NCI-H2227 treated with DMSO at 0.1 percent for 48 hours (cell line): ENCODE data around the gene RAB43.

Experiments used
- DNase-seq: peaks from one replicate; lab custom pipeline; 2025; lab: John Stamatoyannopoulos, UW

The RAB43 gene

DNA sequence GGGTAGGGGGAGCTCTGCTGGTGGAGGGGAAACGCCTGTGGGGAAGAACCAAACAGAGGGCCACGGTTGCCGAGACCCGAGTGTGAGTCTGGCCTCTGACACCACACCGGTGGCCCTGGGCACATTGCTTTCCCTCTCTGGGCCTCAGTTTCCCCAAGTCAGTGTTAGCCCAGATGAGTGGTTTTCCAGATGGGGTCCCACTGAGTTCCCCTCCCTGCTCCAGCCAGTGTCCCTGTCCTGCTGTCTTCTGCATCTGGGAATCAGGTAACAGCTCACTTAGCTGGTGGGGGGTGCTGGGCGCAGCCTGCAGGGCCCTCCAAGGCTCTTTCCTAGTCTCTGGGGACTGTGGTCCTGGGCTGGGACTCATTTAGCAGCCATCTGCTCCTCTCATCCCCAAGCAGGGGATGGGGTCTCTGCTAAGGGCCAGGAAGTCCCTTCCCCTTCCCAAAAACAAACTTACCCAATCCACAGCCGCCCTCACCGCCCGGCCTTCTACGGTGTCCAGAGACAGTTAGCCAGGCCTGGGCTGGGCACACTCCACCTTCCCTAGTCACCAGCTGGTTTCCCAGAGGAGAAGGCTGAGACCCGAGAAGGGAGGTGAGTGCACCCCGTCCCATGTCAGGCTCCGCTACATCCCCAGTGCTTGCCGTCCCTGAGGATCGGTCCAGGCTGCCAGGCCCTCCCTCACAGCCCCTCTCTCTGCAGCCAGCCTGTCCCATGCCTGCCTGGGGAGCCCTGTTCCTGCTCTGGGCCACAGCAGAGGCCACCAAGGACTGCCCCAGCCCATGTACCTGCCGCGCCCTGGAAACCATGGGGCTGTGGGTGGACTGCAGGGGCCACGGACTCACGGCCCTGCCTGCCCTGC, 60.3 kb downstream of the RAB43 start:
- no peak for DNase-seq

DNA sequence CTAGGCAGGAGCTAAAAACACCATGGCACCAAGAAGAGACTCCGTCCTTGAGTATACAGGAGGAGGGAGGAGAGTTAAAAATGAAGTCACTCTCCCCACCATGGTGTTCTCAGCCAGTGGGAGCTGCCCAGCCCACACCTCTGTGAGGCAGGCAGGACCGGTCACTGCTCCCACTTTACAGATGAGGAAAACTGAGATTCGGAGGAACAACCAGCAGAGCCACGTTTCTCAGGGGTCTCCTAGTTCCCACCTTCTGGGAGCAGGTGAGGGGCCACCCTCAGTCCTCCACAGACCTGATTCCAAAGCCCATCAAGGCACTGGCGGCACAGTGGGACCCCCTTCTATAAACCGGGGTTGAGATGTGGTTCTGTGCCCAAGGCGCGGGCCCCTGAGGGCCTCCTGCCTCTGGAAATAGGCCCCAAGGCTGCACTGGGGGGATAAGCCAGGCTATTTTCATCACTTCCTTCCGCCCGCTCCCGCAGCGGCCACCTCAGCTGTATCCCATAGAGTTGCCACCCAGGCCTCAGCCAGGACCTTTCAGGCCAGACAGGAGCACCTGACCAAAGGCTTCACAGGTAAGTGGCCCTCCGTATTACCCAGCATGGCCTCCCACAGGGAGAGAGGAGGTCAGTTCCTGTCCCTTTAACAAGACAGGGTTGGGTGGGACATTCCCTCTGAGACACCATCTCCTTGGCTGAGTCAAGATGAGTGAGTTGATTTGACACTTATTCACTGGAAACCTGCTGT, 61.2 kb downstream of the RAB43 start, which contains the start of gene GP9:
Gene GP9 (plus strand): TSS at position 504 of the 747 bp plus-strand sequence. CDS start 961 bp downstream, outside the sequence.
- no peak for DNase-seq

DNA sequence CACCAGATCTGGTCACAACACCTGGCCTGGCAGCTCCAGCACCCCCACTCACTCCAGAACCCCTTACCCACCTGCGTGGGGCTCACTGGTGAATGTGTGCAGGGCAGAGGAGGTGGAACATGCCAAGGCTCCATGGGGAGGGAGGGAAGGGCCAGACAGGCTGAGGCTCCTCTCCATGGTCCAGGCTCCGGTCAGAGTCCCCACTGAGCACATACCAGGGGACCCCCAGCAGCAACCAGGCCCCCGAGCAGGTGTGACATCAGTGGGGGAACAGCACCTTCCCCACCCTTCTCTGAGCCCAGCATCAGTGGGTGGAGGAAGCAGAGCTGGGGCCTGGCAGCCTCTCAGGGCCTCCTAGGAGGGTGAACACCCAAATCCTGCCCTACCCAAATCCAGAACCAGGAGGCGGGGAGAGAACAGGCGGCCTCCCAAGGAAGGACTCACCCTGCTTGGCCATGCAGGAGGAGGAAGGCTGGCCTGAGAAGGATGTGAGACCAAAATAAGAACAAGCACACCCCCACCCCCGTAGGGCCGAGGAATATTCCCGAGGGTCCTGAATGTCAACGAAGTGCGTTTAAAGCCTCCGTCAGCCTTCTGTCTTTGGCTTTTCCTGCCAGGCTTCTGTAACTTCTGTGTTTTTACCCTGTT, 62.2 kb downstream of the RAB43 start:
- no peak for DNase-seq

DNA sequence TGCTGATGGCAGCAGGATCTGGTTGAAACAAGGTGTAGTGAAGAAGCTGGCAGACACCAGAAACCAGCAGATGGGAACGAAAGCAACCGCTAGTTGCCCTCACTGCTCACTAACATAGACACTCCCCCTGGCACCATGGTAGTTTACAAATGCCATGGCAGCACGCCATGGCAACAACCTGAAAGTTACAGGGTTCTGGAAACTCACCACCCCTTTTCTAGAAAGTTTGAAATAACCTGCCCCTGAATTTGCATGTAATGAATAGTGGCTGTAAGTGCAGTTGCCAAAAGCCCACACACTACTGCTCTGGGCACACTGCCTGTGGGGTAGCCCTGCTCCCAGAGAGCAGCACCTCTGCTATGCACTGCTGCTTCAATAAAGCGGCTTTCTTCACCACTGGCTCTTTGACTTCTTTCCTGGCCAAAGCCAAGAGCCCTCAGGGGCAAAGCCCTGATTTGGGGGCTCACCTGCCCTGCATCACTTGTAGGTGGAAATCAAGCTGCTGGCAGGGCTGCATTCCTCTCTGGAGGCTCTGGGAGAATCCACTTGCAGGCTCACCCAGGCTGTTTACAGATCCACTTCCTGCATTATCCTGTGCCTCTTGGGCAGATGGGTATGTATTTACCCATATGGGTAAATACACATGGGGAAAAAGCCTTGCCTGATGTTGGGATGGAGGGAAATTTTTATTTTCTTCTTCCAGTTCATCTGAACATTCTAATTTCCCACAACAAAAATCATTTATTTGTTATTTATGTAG, 63.0 kb downstream of the RAB43 start:
- DNase-seq, result no peak

DNA sequence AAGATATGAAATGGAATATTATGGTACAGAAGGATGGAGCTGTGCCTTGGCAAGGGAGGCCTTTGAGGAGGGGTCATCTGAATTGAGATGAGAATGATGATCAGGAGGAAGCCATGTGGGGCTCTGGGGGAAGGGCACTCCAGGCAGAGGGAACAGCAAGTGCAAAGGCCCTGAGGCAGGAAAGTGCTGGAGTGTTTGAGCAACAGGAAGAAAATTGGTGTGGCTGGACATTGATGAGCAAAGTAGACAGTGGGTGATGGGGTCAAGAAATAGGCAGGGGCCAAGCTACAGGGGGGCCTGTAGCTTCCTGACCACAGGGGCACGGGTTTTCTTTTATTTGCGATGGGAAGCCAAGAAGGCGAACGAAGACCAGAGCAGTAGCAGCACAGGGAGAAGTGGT, 64.4 kb downstream of the RAB43 start:
- DNase-seq, result no peak

DNA sequence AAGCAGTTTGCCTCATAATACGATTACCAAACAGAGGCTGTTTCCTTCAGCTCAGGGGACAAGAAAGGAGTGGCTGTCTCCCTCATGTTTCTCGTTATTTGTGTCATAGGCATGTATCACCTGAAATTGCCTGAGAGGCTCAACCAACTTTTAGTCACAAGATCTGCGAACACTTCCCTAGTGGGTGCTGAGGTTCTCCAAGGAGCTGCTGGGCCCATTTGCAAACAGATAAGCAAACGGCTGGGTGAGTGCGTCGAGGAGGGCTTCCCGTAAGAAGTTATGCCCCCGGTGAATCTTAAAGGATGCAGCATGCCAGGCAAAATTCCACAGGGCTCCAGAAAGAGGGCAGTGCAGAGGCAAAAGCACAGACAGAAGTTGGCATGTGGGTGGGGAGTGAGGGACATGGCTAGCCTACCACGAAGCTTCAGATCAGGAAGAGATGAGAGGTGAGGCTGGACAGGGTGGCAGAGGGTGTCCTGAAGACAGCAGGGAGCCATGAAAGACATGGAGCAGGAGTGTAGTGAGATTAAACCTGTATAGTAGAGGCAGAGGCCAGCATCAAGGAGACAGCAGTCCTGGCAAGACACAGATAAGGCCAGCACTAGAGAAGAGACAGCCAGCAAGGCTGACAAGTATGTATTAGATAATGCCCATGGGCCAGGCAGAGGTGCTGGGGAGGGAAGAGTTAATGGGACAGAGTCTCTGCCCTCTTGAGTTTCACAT, 65.0 kb downstream of the RAB43 start:
- no peak for DNase-seq

DNA sequence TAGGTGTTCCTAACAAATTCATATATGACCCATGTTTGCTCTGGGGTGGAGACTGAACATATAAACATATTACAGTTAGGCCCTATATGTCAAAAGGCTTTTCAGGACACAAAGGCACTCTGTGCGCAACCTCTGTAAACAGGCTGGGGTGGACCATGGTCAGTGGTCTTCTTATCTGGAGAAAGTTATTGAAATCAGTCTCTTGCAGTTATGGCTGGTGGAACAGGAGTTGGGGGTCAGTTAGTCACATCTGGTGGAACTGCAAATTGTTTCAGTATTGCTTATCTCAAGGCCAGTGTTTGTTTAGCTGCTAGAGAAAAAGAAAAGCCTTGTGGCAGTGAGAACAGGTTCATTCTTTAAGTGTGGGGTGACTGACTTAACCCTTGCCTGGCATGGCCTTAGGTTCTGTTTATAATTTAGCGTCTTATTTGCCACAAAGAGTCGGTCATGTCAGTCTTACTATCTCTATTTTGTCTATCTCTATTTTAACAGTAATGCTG, 66.9 kb downstream of the RAB43 start:
- DNase-seq, result no peak

DNA sequence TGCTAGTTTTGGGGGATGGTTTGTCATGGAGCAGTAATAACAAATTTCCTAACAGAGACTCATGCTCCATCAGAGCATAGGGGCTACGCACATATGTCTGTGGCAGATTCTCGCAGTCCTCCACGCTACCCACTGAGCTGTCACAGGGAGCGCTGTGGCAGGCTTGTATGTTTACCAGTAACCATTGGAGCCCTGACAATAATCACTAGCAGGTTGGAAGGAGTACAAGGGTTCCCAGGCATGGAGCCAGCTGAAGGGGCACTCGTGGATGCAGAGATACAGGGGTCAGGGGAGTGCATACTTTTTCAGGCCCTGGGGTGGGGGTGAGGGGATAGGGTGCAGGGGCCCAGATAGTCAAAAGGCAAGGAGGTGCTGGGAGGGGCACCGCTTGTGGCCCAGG, 68.9 kb downstream of the RAB43 start:
- DNase-seq, result no peak

DNA sequence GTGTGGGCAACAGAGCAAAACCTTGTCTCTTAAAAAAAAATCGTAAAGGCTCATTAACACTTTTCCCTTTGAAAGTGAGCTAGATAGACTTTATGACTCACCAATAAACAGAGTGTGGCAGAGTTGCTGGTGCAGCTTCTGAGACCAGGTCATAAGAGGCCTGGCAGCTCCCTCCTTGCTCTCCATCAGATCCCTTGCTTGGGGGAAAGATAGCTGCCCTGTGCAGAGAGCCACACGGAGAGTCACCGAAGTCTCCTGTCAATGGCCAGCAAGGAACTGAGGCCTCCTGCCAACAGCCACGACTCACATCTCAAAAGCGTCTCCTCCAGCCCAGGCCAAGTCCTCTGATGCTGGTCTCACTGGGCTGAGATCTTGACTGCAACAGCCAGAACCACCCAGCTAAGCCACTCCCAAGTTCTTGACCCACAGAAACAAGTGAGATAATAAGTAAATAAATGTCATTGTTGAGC, 69.7 kb downstream of the RAB43 start:
- DNase-seq, result no peak

DNA sequence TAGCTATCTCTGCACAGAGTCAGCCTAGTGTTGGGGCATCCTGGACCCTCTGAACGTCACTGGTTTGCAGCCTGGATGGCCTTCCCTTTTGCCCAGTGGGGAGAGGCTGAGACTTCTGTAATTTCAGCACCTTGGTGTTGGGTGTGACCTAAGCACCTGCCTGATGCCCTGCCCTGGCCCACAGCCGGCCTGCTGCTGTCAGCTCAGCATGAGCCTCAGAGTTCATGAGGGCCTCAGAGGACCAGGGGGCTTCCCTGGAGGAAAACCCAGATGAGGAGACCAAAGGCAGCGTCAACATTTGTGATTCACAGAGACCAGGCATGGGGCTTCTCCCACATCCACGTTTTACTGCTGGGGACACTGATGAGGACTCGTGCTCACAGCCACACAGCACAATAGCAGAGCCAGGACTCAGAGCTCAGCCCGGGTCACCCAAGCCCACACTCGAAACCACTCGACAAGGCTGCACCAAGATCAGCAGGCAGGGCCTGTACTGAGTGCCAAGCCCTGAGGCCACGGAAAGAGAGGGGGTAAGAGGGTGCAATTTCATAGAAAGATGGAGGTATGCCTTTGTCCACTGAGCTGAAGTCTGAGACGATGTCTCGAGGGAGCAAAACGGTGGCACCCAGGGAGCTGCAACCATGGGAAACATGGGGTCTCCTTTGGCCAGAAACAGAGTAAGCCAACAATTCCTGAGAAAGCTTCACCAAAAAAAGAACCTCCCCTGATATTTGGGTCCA, 70.9 kb downstream of the RAB43 start:
- no peak for DNase-seq

DNA sequence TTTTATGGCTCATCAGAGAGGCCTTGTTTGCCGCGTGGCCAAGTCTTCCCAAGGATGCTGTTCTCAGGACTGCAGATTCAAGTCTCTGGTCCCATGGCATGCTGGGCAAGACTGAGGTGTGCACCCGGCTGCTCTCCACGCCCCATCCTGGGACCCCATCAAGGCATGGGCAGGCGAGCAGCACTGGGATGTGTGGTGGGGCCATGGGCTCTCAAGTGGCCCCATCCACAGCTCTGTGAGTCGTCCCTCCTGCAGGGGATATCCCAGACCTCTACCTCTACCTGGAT, 74.1 kb downstream of the RAB43 start:
- no peak for DNase-seq

DNA sequence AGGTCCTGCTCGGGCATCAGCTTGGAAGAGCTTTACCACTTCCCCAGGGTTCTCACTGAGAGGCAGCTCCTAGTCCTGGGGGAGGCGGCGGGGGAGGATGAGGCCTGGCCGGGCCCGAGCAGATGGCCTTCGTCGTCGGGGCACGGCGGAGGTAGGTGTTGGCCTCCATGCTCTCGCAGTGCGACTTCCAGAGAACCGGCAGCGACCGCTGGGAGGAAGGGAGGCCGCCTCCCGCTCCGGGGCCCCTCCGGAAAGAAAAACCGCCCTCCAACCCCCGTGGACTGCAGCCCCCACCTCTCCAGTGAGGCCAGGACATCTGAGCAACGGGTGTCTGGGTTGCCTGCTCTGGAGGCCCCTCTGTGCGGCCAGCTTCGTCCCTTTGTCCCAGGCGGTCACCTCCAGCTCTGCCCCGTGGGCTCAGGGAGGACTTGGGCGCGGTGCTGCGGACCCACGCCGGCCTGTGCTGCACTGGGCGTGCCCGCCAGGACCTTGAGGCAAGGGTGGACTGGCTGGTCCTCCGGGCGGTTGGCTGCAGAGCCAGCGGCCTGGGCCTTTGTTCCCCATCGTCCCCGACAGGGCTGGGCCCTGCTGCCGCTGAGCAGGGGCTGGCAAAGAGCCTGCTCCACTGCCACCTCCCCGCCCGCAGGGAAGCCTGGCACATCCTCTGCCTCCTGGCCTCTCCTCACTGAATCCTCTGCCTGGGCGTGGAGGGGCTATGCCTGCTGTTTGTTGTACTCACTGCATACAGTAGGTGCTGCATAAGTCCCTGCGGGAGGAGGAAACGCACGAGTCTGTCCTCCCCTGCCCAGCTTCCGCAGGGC, 74.7 kb downstream of the RAB43 start:
- DNase-seq, result no peak

DNA sequence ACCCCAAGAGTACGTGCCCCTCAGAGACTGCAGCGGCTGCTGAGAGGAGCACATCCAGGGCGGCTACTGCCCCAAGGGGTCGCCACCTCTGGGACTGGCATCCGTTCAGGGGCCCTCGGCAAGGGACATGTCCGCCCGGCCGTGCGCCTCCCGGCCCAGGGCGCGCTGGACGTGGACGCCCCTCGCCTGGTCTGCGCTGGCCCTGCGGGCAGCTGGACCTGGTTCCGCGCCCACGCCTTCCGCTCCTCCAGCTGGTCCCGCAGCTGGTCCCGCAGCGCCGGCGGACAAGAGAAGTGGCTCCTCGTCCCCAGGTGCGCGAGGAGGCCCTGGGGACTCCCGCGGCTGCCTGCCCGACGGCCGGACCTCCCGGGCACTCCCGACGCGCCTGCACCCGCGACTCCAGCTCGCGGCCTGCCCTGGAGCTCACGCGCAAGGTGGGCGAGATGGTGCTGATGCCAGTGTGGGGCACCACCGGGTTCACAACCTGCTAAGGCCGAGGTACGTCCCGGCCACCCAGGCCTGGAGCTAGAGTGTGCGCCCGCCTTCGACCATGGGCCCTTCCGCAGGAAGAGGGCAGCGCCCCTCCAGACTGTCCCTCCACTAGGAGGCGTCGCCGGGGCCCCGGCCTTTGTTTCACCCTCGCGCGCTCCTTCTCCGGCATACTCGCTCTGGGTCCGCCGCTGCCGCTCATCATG, 75.4 kb downstream of the RAB43 start:
- no peak for DNase-seq

DNA sequence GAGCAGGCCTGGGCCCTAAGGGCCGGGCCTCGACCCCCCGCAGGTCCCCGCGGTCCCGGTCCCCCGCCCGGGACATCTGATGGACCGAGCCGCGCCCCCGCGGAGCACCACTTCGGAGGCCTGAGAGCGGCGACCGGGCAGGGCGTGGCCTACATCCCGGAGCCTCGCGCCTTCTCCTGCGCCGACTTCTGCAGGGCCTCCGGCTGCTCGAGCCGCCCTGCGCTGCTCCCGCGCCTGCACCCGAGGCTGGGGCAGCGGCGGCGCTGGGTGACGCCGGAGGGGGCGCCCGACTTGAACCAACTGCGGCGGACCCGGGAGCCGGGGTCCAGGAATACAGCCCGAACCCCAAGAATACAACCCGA, 75.9 kb downstream of the RAB43 start:
- no peak for DNase-seq

DNA sequence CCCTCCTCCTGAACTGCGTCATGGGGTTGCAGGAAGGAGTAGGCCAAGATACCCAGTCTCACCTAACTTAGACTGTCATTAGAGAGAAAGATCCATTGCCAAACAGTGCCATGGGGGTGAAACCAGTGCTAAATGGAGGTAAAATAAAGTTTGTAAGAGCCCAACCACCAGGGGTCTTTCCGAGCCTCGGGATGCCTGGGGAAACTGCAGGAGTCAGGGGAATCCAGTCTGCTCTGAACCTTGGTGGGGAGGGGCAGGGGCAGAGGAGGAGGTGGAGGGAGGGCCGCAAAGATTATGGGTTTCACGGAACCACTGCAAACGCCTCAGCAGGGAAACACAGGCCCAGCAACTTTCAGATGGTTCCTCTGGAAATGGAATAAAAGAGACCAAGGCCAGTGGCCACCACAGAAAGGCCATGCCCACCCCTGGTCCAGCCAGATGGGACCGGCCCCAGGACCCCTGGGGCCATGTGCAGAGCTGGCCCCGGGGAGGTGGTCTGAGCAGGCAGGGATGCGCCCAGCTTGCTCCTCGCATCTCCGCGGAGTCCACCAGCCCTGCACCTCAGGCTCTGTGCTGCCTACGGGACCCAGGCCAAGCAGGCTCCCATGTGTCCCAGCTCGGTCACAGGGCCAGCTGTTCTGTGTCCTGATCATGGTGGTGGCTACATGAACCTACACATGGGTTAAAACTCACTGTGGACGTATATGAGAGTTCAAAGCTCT, 80.9 kb downstream of the RAB43 start:
- DNase-seq, result no peak

DNA sequence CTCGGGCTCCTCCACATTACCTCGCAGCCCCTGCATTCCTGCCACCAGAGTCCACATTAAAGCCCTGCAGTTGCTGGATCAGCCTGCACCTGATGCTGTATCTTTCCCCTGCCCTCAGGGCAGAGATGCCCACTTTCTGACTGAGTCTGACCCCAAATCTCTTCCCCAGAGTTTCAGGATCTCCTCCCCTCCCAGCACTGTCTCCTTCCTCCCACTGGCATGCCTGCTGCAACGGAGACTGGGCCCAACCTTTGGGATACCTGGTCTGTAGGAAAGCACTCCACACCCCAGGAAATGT, 81.6 kb downstream of the RAB43 start:
- no peak for DNase-seq

DNA sequence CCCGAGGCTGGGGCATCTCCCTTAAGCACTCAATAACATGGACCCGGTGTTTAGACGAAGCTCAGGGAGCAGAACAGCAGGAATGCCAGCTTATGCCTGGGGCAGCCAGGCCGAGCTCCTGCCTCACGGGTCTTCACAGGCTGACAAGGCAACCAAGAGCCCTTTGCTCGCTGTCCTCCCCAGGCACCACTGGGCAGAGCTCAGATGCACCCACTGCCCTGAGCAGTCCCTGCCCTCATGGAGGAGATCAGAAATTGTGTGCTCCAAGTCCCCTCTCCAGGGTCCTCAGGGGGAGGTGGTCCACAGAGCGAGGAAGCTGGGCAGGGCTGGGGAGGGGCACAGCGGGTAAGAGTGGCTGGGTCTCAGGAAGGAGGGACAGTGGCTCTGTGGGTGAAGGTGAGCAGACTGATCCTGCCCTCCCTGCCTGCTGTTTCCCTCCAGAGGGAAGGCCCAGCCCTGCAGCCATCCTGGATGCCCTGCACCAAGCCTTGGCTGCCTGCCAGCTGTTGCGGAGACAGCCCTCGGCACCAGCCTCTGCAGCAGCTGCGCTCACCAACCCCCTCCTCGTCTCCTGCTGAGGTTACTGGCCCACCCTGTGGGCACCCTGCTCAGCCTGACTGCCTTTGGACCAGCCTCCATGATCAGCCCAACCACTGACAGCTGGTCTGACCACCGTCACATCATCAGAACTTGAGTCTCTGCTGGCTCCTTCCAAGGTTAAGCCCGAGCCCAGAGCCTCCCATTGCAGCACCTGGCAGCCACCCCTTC, 82.1 kb downstream of the RAB43 start:
- DNase-seq, result peak; percentile 39
